Effector memory CD8-positive, alpha-beta T cell (primary cell): ENCODE data around the gene MPV17L2.

ENCODE experiments used
- ATAC-seq: fragments of 150-1000 bp; cut with Tn5 transposase; replicated peaks from 2 replicates; pipeline ENCODE4 v1.10.0; 2021; ENCODE audit warnings: mild to moderate bottlenecking, moderate library complexity
- DNase-seq, 3 experiments: peaks; one replicate each; pipeline ENCODE4 v3.0.0; 2021
- H3K27ac Mint-ChIP-seq, 2 donors: one replicate each; pipeline ENCODE4 v1.8.0; 2022; ENCODE audit warnings: mild to moderate bottlenecking in 2 of 2, mixed read lengths in 2 of 2, moderate library complexity in 2 of 2
- H3K27me3 Mint-ChIP-seq, 2 donors: one replicate each; pipeline ENCODE4 v1.8.0; 2022; ENCODE audit warnings: mixed read lengths in 2 of 2
- H3K36me3 Mint-ChIP-seq: one replicate; pipeline ENCODE4 v1.8.0; 2022; ENCODE audit warnings: mild to moderate bottlenecking, moderate library complexity, mixed read lengths; ENCODE audit not compliant: insufficient read depth
- H3K4me1 Mint-ChIP-seq, 2 donors: one replicate each; pipeline ENCODE4 v1.8.0; 2022; ENCODE audit warnings: low read depth in 2 of 2, mixed read lengths in 2 of 2
- H3K4me3 Mint-ChIP-seq, 2 donors: one replicate each; pipeline ENCODE4 v1.8.0; 2022; ENCODE audit warnings: mild to moderate bottlenecking in 2 of 2, mixed read lengths in 2 of 2, moderate library complexity in 2 of 2
- H3K9me3 Mint-ChIP-seq, 2 donors: one replicate each; pipeline ENCODE4 v1.8.0; 2022; ENCODE audit warnings: mixed read lengths in 2 of 2

Gene MPV17L2

GRCh38 chr19:18230941-18231734 lies 38.1 kb downstream of the MPV17L2 start:
- ATAC-seq (no peak), DNase-seq (no peak)
- H3K27ac Mint-ChIP-seq: no peak overlapping the region
- H3K36me3 Mint-ChIP-seq: peaks cover 2% of the 10 kb centered on the region
- peaks cover 2 to 7% of the 10 kb centered on the region in 2 donors for H3K9me3 Mint-ChIP-seq
- H3K4me1 Mint-ChIP-seq: peaks cover 0 to 11% of the 10 kb centered on the region in 2 donors
- H3K4me3 Mint-ChIP-seq: no peak overlapping the region
- H3K27me3 Mint-ChIP-seq: peaks cover 71 to 90% of the 10 kb centered on the region in 2 donors

- H3K9me3 Mint-ChIP-seq: peaks cover 2 to 7% of the 10 kb centered on the region in 2 donors
- peaks cover 2% of the 10 kb centered on the region for H3K36me3 Mint-ChIP-seq
- DNase-seq: no peak
- H3K27ac Mint-ChIP-seq: no peak overlapping the region
- no peak for ATAC-seq
- peaks cover 74 to 90% of the 10 kb centered on the region in 2 donors for H3K27me3 Mint-ChIP-seq
- H3K4me1 Mint-ChIP-seq: peaks cover 0 to 11% of the 10 kb centered on the region in 2 donors
- H3K4me3 Mint-ChIP-seq: no peak overlapping the region
Measured at GRCh38 chr19:18231775-18232174, 38.8 kb downstream of the MPV17L2 start.

DNA sequence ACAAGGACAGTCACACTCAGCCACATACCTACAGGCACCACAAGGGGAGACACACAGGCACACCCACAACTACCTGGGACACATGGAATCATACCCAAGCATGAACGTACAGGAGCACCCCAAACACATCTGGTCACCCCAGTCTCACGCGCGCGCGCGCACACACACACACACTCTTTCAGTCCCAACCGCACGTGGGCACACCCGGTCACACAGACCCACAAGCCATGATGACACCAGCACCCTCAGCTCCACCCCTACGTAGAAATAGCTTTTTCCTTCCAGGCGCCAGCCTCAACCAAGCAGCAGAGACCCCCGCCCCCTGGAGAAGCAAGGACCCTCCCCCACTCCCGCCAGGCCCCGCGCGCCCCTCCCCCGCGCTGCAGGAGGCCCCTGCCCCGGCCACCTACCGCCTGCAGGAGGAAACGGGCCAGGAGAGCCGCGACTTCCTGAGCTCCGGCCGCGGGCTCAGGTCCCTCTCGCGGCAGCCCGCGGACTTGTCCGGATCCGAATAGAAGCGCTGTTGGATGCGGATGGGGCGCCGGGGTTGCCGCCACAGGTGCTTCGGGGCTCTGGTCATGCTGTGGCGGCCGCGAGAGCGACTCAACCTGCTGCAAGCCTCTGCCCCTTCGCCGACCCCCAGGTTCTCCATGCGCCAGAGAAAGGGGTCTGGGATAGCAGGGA lies 39.7 kb downstream of the MPV17L2 start:
- Mint-ChIP-seq H3K27ac (peak overlapping the region in 1 of 2 donors; percentile 23), H3K36me3 (no peaks in the 10 kb centered on the region), H3K4me1 (peaks cover 0 to 9% of the 10 kb centered on the region in 2 donors), H3K27me3 (peaks cover 67 to 86% of the 10 kb centered on the region in 2 donors), H3K4me3 (no peak overlapping the region), H3K9me3 (peaks cover 2 to 7% of the 10 kb centered on the region in 2 donors)
- peak; percentile 10 for ATAC-seq
- DNase-seq: no peak

DNA sequence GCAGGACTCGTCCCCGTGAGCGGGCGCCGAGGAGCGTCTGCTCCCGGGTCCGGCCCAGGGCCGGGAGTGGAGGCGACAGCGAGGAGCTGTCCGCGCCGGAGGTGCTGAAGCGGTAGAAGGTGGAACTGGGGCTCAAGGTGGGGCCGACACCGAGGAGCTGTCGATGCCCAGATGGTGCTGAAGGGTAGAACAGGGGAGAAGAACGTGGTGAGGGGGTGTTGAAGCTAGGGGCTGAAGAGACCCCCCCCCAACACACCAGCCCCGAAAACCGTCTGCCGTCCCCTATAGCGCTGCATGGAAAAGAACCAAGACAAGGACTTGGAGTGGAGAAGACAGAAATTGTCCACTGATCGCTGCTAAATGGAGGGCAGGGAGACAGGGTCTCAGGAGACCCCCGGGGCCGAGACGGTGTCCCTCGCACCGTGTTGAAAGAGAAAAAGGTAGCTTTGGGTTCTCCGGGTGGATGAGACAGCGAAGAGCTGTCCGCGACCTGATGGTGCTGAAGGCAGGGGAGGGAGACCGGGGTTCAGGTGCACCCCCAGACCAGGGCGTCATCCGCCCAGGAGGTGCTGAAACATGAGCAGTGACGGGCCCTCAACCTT lies 40.3 kb downstream of the MPV17L2 start:
- Mint-ChIP-seq H3K4me1 (peaks cover 0 to 9% of the 10 kb centered on the region in 2 donors), H3K9me3 (peaks cover 2 to 7% of the 10 kb centered on the region in 2 donors), H3K36me3 (no peaks in the 10 kb centered on the region), H3K4me3 (peak overlapping the region in 1 of 2 donors; percentile 10), H3K27ac (peak overlapping the region in 1 of 2 donors; percentile 23), H3K27me3 (peaks cover 63 to 80% of the 10 kb centered on the region in 2 donors)
- DNase-seq: peak; percentile 42 to 52 (median 46)
- ATAC-seq: peak; percentile 66

GRCh38 chr19:18234194-18234593 lies 41.2 kb downstream of the MPV17L2 start:
- Mint-ChIP-seq H3K27me3 (peaks cover 67 to 84% of the 10 kb centered on the region in 2 donors), H3K4me1 (peaks cover 0 to 9% of the 10 kb centered on the region in 2 donors), H3K36me3 (no peaks in the 10 kb centered on the region), H3K9me3 (peaks cover 2 to 7% of the 10 kb centered on the region in 2 donors), H3K27ac (no peak overlapping the region), H3K4me3 (no peak overlapping the region)
- DNase-seq (no peak), ATAC-seq (no peak)

DNA sequence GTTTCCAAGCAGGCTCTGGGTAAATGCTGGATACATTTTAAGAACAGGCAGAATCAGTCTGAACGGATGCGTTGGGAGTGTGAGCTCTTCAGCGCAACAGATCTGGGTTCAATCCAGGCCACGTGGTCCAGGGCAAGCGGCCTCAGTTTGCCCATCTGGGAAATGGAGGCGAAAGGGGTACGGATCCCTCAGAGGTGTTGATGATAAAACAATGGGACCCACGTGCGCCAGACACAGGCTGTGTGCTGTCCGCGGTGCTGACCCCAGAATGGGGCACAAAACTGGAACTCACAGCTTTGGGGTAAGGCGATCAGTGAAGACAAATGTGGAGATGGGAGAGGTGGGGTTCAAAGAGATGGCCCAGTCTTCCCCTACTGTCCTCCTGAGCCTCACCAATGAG lies 46.3 kb downstream of the MPV17L2 start:
- Mint-ChIP-seq H3K36me3 (no peaks in the 10 kb centered on the region), H3K4me1 (no peaks in the 10 kb centered on the region), H3K27ac (no peak overlapping the region), H3K9me3 (no peaks in the 10 kb centered on the region), H3K4me3 (no peak overlapping the region), H3K27me3 (peaks cover 34 to 38% of the 10 kb centered on the region in 2 donors)
- DNase-seq (no peak), ATAC-seq (no peak)

GRCh38 chr19:18245297-18245696 lies 52.3 kb downstream of the MPV17L2 start:
- no peak for DNase-seq
- Mint-ChIP-seq H3K27ac (no peak overlapping the region), H3K4me3 (no peak overlapping the region), H3K36me3 (no peaks in the 10 kb centered on the region), H3K27me3 (peaks cover 13% of the 10 kb centered on the region in 2 donors), H3K9me3 (no peaks in the 10 kb centered on the region), H3K4me1 (no peaks in the 10 kb centered on the region)
- no peak for ATAC-seq
